ENCODE measurements around the gene TMEM132D.

GRCh38 chr12:129067491-129067890 lies 836.3 kb downstream of the TMEM132D start:
- TF ChIP-seq TAF1 (IDR thresholded peaks at IDR 0.05; ENCODE audit: borderline replicate concordance, low read depth, low read length) (no peak), POLR2AphosphoS5 (IDR thresholded peaks at IDR 0.05; ENCODE audit: low read depth, low read length) (no peak), POLR2A (IDR thresholded peaks at IDR 0.05; ENCODE audit: low read depth, low read length) (no peak)

All from GM12892 (cell line).